Kidney (tissue), 14 donors: ENCODE measurements around the gene CCNL2. TPM values are rescaled to one million over a fixed set of nuclear protein-coding genes. Genes with fewer than 3 reads are reported as not detected.

Experiments
- DNase-seq, 5 donors: peaks; one replicate each; pipeline ENCODE4 v3.0.0-alpha.2; 2013 to 2020
- FAIRE-seq: peaks from 2 replicates; lab custom pipeline; 2012; peaks lifted over from hg19 to GRCh38; lab: Jason Lieb, UNC
- H3K27ac ChIP-seq, 2 donors: one replicate each; pipeline ENCODE4 v1.7.0; 2013; ENCODE audit warnings: low read depth in 2 of 2, low read length in 2 of 2, inconsistent platforms in 1 of 2
- H3K27me3 ChIP-seq: one replicate; pipeline ENCODE4 v1.7.1; 2013; ENCODE audit warnings: low read length, inconsistent platforms; ENCODE audit not compliant: control insufficient read depth, insufficient read depth
- H3K36me3 ChIP-seq, 3 donors: one replicate each; pipeline versions ENCODE4 v1.7.0 to v1.7.1; 2013; ENCODE audit warnings: low read length in 3 of 3, control low read depth in 1 of 3, inconsistent platforms in 1 of 3; ENCODE audit not compliant: insufficient read depth in 3 of 3, control insufficient read depth in 2 of 3
- H3K4me1 ChIP-seq, 3 donors: one replicate each; pipeline versions ENCODE4 v1.7.0 to v1.7.1; 2013; ENCODE audit warnings: low read length in 3 of 3, inconsistent platforms in 1 of 3, low read depth in 1 of 3; ENCODE audit not compliant: control insufficient read depth in 2 of 3, insufficient read depth in 2 of 3
- H3K4me3 ChIP-seq, 3 donors: one replicate each; pipeline versions ENCODE4 v1.7.0 to v1.8.1; 2013; ENCODE audit warnings: low read length in 3 of 3, control low read depth in 1 of 3, inconsistent platforms in 1 of 3
- H3K9ac ChIP-seq, 3 donors: one replicate each; pipeline versions ENCODE4 v1.7.0 to v1.7.1; 2013; ENCODE audit warnings: low read length in 3 of 3, control low read depth in 1 of 3, inconsistent platforms in 1 of 3
- H3K9me3 ChIP-seq, 3 donors: one replicate each; pipeline versions ENCODE4 v1.7.0 to v1.7.1; 2013; ENCODE audit warnings: low read length in 3 of 3, control low read depth in 1 of 3, inconsistent platforms in 1 of 3; ENCODE audit not compliant: control insufficient read depth in 2 of 3, insufficient read depth in 1 of 3
- CTCF ChIP-seq: IDR thresholded peaks from 3 replicates; pipeline ENCODE4 v1.5.1; 2012; ENCODE audit warnings: mild to moderate bottlenecking, moderate library complexity, borderline replicate concordance; ENCODE audit not compliant: insufficient read depth; ENCODE audit errors: extremely low read depth
- intact Hi-C: fragments of 100-400 bp; cut with DNase I; formaldehyde crosslinking; loops from one replicate; pipeline ENCODE4 v1.11.1; 2022
- polyA plus RNA-seq: library from polyadenylated mRNA; stranded (reverse); fragments of 350-450 nt; fragmentation: Illumina TruSeq; extraction: RNeasy Lipid Tissue Mini Kit (QIAGEN cat#74804); gene quantifications from one replicate; pipeline ENCODE4 v1.2.3, GENCODE V29; 2014; ENCODE audit warnings: low read depth, low replicate concordance; ENCODE audit not compliant: insufficient read depth
- total RNA-seq: library from RNA; stranded (reverse); fragmentation: NEBNext Ultra II Directional; extraction: Animal tissue kit (Norgen Biotek cat#: 25700); gene quantifications from one replicate; pipeline ENCODE4 v1.2.1, GENCODE V29; 2021
- donor health status: control.
- donor health status: control.
- donor health status: control.
- donor health status: control.
- donor health status: control.
- donor health status: DM: yes; HTN: yes; CAD: no.
- donor health status: Normal renal cell carcinoma (clear cell type).

Gene CCNL2
- total and polyA plus RNA-seq, 2 donors from 2014 or later = 72.0 to 199 TPM

GRCh38 chr1:1352786-1353388 lies 46.2 kb downstream of the CCNL2 start:
- intact Hi-C loops = no loop called here
- H3K9me3 ChIP-seq = no peaks in the 10 kb centered on the region
- no peak overlapping the region for H3K9ac ChIP-seq
- DNase-seq = peak in 1 of 5 donors; percentile 57
- H3K36me3 ChIP-seq = no peaks in the 10 kb centered on the region
- no peak for TF ChIP-seq CTCF
- H3K4me1 ChIP-seq = peaks cover 0 to 15% (median 0%) of the 10 kb centered on the region in 3 donors
- H3K27me3 ChIP-seq = no peaks in the 10 kb centered on the region
- FAIRE-seq = no peak
- H3K4me3 ChIP-seq = no peak overlapping the region
- no peak overlapping the region for H3K27ac ChIP-seq

- Histone ChIP-seq H3K9me3 (no peaks in the 10 kb centered on the region), H3K36me3 (no peaks in the 10 kb centered on the region), H3K27me3 (no peaks in the 10 kb centered on the region), H3K27ac (peak overlapping the region in 1 of 2 donors; percentile 48), H3K4me1 (peaks cover 0 to 24% (median 0%) of the 10 kb centered on the region in 3 donors), H3K9ac (peak overlapping the region in 1 of 3 donors; percentile 12), H3K4me3 (no peak overlapping the region)
- FAIRE-seq = no peak
- TF ChIP-seq CTCF = no peak
- DNase-seq = peak in 2 of 5 donors; percentile 78 to 89
- intact Hi-C loops = no loop called here
These were observed 47.4 kb downstream of the CCNL2 start for GRCh38 chr1:1351511-1352427.

- intact Hi-C loops = no loop called here
- H3K9me3 ChIP-seq = no peaks in the 10 kb centered on the region
- H3K27me3 ChIP-seq = no peaks in the 10 kb centered on the region
- H3K36me3 ChIP-seq = no peaks in the 10 kb centered on the region
- peak within 1 kb of the TSS in 2 of 3 donors; percentile 77 to 78 for H3K9ac ChIP-seq
- peak within 1 kb of the TSS; percentile 81 to 82 for H3K27ac ChIP-seq
- DNase-seq (peak; percentile 75 to 90 (median 88)), FAIRE-seq (no peak)
- H3K4me3 ChIP-seq = peak within 1 kb of the TSS; percentile 61 to 76 (median 70)
- peak; percentile 55 for TF ChIP-seq CTCF
- peaks cover 0 to 30% (median 0%) of the 10 kb centered on the region in 3 donors for H3K4me1 ChIP-seq
These were observed 49.7 kb downstream of the CCNL2 start, which contains the start of gene DVL1 for GRCh38 chr1:1349256-1350012. Gene DVL1, minus strand, starts transcription at chr1:1349418. Its CDS starts 353 bp downstream, at chr1:1349065.
